Measurements from ENCODE around the gene INPP5D.

INPP5D gene

DNA sequence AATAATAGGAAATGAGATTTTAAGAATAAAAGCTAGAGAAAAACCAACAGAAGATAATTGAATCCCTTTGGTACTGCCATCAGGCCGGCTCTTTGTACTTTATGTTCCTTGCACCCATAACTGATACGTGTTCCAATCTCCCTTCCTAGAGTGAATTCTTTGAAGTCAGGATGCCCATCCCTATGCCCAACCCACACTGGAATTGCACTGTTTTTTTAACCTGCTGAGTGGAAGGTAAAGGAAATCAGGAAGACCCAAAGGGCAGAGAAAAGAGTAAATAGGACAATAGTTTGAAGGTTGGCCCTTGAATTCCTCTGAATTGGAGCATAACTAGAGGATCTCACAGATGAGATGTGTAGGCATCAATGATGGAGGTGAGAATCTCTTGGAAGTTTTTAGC, 187.0 kb downstream of the INPP5D start:
- no peak for DNase-seq

DNA sequence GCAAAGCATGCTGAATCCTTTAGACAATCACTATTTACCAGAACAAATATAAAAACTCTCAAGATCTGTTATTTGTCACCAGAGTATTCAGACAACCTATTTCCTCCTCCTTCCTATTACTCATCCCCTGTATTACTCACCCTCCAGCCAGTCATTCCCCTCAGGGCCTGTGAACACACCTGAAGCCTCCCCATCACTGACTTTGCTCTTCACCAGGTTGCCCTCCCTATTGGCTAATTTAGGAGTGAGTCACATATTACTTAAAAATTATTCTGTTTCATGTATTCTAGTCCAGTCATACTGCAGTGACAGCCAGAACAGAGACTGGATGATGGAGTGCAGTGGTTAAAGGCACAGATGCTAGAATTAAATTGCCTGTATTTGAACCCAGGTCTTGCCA, 187.6 kb downstream of the INPP5D start:
- DNase-seq = peak; percentile 49

DNA sequence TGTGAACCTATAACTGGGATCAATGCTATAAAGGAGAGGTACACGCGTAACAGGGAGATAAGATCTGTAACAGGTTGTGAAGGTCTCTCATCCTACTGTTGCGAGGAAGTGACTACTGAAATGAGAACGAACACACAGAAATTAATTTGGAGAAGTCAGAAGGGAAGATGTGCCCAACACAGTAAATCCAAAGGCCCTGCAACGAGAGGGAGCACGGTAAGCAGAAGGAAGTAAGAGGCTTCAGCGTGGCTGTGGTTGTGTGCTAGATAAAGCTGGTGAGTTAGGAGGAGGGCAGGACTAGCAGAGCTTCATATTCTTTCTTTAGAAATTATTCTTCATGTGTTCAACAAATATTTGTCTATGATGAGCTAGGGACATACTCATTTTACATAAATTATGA, 188.9 kb downstream of the INPP5D start:
- DNase-seq = no peak

DNA sequence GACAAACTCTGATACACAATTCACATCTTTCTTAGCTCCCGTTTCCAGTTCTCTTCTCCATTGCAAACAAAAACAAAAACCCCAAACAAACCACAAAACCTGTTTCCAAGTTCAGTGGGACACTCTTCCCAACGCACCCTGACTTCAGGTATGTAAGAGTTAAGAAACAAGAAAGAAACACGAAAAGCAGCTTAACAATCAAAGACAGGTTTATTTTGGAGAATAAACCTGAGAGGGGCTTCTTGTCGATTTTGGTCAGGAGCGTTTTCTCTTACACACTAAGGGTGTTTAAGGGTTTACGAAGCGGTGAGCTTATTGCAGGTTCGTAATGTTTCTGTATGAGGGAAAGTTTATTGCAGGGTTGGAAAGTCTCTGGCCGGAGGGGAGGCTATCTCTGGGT, 190.4 kb downstream of the INPP5D start:
- no peak for DNase-seq

DNA sequence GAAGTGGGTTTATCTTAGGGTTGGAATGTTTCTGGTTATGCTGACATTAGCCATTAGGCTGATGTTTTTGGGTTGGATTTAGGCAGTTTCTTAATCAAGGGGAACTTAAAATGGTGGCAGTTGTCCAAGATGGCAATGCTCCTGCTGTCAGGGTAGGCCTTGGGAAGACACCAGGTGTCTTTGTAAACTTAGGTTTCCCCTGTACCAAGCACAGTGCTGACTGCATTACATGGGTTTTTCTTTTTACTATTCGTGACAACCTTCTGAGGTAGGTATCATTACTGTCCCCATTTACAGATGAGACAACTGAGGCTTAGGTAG, 190.8 kb downstream of the INPP5D start:
- DNase-seq = no peak

DNA sequence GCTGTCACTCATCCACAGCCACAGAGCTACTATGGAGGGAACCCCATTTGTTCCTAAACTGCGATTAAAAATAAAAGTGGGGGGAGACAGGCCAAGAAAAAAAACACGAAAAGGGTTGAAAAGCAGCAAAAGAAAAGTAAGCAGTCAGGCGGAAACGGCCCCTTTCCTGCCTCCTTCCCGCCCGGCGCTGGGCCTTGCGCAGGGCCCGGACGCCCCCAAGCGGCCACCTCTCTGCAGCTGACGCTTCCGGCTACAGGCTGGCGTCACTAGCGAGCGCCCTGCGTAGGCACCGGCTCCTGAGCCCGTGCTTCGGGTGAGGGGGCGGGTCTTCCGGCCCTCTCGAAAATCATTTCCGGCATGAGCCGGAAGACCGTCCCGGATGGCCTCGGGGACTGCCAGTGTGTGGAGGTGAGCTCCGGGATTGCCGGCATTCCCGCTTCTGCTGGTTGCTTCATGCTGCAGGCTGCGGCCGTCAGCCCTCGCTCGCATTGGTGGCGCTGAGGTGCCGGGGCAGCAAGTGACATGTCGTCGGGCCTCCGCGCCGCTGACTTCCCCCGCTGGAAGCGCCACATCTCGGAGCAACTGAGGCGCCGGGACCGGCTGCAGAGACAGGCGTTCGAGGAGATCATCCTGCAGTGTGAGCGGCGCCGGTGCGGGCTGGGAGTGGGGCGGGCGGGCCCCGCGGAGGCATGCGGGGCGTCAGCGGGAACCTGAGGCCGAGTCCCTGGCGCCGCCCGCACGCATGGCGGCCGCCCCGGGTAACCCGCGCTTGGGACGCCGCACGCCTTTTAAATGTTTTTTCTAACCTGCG, 191.4 kb downstream of the INPP5D start, which contains the start of gene ATG16L1:
Gene ATG16L1 (plus strand): TSS at position 368 of the 811 bp plus-strand sequence. CDS start 155 bp downstream, at position 523.
- peak; percentile 93 for DNase-seq

DNA sequence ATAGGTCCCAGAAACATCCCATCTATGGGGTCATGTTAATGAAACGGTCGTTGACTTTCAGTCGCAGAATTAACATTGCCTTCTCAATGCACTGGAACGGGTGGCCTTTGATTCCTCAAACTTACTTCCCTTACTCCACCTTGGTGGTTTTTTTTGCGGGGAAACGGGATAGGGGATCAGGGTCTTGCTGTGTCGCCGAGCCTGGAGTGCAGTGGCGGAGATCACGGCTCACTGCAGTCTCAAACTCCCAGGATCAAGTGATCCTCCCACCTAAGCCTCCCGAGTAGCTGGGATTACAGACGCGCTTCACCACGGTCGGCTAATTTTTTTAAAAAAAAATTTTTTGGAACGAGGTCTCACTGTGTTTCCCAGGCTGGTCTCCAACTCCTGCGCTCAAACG, 192.1 kb downstream of the INPP5D start:
- DNase-seq = no peak

DNA sequence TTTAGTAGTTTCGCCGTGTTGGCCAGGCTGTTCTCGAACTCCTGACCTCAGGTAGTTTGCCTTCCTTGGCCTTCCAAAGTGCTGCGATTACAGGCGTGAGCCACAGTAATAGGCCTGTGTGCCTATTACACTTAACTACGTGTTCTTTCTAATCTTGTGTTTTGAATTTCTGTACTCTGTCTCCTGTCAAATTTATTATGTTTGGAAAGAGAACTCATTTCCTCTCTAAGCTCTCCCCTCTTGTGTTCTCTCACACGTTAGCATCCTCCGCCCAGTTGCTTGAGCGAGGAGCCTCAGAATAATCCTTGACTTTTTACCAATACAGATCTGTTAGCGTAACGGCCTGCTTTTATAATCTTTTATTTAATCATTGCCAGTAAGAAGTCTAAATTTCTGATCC, 195.0 kb downstream of the INPP5D start:
- DNase-seq = no peak

DNA sequence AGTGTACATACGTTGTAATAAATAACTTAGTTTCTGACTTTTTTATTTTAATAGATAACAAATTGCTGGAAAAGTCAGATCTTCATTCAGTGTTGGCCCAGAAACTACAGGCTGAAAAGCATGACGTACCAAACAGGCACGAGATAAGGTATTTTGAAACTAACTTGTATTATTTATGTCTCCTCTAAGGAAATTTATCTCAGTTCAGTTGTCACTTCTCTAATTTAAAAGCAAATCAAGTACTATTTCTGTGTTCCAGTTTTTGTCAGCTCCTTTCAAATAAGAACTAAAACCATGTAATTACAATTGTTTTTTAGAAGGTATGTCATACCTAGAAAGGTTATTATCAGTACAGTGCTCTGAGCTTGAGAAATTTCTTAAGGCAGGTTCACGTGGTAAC, 195.9 kb downstream of the INPP5D start:
- no peak for DNase-seq
